HL-60 (cell line): ENCODE results near the gene THOC7.

Source experiments
- CTCF ChIP-seq: IDR thresholded peaks from one replicate; pipeline ENCODE4 v1.5.1; 2011; ENCODE audit warnings: low read length, control low read depth, inconsistent platforms; ENCODE audit not compliant: insufficient read depth
- GABPA ChIP-seq: IDR thresholded peaks from 2 replicates; pipeline ENCODE4 v1.6.1; 2012; ENCODE audit warnings: low read depth
- POLR2AphosphoS5 ChIP-seq: IDR thresholded peaks from 2 replicates; pipeline ENCODE4 v1.6.1; 2012; ENCODE audit warnings: low read depth

DNA sequence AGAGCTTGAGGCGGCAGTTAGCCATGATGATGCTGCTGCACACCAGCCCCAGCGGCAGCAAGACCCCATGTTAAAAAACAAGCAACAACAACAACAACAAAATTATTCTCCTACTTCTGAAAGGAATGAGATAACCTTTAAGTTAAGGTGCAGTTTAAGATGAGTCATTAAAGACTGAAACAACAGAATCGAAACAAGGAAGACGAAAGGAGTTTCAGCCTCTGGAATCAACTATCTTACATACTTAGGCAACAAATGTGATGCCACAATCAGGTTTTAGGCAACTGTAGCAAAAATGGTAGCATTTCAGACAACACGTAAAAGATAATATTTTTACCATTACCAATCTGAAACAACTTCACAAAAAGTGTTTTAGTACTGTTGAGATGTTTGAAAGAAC, 36.4 kb upstream of the THOC7 start:
- no peak for TF ChIP-seq POLR2AphosphoS5
- no peak for TF ChIP-seq CTCF
- no peak for TF ChIP-seq GABPA
